GM19452 (cell line): Measurements from ENCODE around the gene AHRR.

Source experiments
- ATAC-seq: cut with Tn5 transposase; IDR thresholded peaks from one replicate; pipeline ENCODE4 v1.9.1; 2021; ENCODE audit not compliant: unreplicated experiment

AHRR gene

DNA sequence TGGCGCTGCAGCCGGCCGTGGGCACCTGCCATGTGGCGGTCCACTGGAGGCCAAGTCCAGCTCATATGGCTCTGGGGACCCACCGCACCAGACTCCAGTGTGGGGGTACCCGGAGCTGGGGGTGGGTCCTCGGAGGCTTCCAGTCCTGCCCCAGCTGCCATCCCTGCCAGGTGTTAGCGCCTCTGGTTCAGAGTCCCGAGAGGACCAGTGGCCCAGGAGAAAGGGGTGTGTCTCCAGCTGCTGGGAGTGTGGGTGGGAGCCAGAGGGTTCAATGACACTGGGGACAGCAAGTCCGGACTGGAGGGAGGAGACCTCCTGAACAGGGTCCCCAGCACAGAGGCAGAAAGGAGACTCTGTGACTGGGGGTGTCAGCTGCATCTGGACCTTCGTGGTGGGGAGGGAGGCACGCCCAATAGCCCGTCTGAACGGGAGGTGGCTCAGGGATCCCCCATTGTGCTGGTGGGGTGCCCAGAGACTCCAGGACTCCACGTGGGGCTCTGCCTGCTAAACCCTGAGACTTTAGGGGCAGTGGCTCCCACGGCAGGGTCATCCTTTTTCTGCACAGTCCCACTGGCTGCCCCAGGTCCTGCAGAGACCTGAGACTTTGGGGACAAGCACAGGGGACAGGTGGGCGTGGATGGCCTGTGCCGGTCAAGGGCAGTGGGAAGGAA lies 2.4 kb upstream of the AHRR start:
- no peak for ATAC-seq

DNA sequence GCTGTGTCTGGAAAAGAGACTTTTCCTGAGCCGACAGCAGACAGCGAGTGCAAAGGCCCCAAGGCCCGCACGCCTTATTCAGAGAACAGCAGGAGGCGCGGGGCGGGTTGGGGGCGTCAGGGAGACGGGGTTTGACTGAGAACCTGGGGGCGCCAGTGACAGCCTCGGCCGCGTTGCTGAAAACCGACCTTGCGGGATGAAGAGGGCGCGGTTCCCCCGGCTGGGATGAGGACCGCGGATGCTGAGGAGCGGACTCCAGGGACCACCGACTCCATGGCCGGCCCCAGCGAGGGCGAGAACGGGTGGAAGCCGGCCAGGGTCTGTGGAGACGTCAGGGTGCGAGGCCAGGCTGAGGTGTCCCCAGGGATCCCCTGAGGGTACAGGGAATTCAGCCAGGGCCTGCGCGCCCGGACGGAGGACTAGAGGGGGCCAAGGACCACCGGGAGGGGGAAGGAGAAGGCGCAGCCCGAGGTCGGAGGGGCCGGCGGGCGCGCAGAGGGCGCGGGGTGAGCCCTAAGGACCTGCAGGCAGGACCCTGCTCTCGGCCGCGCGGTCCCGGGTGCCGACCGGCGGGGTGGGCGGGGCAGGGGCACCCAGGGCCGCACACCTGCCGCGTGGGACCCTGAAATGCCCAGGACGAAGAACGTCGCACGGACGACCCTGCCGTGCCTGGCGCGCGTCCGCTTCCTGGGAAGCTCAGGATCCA lies 837 bp upstream of the AHRR start:
- peak; percentile 2 for ATAC-seq

- ATAC-seq = peak; percentile 16
These were observed 275 bp downstream of the AHRR start for GRCh38 chr5:321726-322251.

DNA sequence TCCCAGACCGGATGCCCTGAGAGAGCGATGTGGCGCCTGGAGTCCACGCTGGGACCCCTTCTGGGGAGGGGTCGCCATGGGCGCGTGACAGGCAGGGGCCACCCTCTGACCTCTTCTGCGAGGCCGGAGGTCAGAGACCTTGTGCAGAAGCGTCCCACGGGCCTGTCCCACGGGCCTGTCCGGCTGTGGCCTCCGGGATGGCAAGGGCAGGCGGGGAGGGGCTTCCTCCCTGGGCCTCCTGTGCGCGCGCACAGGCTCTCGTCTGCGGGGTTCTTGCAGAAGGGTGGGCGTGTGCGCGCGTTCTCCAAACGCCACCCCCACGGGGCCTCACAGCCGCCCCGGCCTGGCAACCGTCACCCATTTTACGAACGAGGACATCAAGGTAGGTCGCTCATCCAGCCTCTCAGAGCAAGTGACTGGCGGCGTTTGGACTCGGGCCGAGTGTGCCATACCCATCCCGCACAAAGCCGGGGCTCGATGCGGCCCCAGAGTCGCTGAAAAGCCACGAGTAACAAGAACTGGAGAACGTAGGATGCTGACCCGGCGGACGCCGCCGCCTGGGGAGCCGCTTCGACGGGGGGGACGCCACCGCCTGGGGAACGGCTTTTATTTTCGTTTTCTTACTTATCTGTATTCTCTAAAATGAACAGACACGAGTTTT lies 897 bp downstream of the AHRR start:
- ATAC-seq = no peak

GRCh38 chr5:322942-323879 lies 1.7 kb downstream of the AHRR start:
- ATAC-seq = no peak

GRCh38 chr5:324736-325612 lies 3.5 kb downstream of the AHRR start:
- ATAC-seq = no peak

DNA sequence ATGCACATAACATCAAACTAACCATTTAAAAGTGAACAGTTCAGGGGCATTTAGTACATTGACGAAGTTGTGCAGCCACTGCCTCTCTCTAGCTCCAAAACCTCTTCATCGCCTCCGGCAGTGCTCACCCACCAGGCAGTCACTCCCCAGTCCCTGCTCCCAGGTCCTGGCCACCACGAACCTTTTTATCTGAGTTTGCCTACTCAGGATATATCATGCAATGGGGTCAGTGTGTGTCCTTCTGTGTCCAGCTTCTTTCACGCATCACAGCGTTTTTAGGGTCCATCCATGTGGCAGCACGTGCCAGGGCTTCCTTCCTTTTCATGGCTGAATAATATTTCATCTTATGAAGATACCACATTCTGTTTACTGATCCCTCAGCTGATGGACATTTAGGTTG lies 4.6 kb downstream of the AHRR start:
- no peak for ATAC-seq

DNA sequence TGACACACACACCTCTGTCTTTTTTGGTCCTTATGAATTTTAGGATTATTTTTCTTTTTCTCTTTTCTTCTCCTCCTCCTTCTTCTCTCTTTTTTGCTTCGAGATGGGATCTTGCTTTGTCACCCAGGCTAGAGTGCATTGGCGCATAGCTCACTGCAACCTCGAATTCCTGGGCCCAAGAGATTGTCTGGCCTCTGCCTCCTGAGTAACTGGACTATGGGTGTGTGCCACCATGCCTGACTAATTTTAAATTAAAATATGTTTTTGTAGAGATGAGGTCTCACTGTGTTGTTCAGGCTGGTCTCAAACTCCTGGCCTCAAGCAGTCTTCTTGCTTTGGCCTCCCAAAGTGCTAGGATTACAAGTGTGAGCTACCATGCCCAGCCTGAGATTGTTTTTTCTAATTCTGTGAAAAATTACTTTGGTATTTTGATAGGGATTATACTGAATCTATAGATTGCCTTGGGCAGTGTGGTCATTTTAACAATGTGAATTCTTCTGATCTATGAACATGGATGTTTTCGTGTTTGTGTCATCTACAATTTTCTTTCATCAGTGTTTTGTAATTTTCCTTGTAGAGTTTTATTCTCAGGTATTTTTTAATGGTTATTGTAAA lies 7.7 kb downstream of the AHRR start:
- no peak for ATAC-seq

DNA sequence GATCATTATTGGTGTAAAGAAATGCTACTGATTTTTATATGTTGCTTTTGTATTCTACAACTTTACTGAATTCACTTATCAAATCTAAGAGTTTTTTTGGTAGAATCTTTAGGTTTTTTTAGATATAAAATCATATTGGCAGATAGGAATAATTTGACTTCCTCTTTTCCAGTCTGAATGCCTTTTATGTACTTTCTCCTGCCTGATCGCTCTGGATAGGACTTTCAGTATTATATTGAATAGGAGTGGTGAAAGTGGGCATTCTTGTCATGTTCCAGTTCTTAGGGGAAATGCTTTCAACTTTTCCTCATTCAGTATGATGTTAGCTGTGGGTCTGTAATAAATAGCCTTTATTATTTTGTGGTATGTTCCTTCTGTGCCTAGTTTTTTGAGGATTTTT lies 8.3 kb downstream of the AHRR start:
- no peak for ATAC-seq

- no peak for ATAC-seq
These were observed 11.3 kb downstream of the AHRR start for GRCh38 chr5:332843-333242.

DNA sequence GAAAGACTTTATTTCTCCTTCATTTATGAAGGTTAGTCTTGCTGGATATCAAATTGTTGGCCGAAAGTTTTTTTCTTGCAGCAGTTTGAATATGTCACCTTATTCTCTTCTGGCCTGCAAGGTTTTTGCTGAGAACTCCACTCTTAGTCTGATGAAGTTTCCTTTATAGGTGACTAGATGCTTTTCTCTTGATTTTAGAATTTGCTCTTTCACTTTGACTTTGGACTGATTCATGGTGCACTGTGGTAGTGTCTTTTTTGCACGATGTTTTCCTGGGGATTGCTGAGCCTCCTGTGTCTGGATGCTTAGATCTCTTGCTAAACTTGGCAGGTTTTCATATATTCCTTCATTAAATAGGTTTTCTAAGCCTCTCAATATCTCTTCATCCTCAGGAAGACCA lies 12.4 kb downstream of the AHRR start:
- ATAC-seq = no peak

DNA sequence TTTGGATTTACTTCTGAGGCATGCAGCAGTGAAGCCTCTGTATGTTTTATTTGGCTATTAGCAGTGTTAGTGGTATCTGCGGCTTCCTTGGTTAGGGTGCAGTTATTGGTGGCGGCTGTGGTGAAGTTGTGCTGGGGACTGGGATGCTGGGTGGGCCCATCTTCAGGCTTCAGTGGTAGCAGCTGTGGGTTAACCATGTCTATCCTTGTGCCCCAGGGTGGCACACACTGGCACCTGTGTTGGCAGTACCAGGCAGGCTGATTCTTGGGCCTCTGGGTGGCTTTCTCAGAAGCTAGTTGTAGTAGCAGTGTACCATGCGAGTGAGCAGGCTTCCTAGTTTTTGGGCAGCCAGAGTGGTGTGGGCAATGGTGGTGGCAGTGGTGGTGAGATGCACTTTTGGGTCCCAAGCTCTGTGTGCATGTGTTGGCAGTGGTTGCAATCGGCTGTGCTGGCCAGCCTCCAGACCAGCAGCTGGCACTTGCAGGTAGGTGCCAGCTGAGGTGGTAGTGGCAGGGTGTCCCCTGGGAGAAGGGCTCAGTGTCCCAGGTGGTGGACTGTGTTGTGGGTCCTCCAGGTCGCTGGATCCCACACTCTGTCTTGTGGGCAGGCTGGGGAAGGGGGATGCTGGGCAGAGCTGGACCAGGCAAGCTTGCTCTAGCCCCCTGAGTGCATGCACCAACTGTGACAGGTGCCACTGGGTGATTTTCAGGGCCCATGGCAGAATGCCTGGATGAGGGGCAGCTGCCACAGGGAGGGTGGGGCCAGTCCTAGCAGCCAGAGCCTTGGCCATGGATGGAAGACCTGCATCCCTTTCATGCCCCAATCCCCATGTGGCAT lies 13.6 kb downstream of the AHRR start:
- ATAC-seq = no peak

DNA sequence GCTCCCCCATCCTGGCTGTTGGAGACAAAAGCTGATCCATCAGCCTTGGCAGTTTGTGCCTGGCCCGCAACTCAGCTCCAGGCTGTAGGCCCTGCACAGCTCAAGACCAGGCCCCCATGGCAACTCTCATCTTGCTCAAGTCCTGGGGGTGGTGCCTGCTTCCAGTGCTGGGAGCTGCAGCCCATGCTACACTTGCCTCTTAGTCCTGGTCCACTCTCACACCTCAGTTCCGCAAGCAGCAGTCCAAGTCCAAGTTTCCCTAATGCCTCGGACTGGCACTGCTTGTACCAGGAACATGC lies 14.2 kb downstream of the AHRR start:
- no peak for ATAC-seq

GRCh38 chr5:337563-338130 lies 16.1 kb downstream of the AHRR start:
- no peak for ATAC-seq

DNA sequence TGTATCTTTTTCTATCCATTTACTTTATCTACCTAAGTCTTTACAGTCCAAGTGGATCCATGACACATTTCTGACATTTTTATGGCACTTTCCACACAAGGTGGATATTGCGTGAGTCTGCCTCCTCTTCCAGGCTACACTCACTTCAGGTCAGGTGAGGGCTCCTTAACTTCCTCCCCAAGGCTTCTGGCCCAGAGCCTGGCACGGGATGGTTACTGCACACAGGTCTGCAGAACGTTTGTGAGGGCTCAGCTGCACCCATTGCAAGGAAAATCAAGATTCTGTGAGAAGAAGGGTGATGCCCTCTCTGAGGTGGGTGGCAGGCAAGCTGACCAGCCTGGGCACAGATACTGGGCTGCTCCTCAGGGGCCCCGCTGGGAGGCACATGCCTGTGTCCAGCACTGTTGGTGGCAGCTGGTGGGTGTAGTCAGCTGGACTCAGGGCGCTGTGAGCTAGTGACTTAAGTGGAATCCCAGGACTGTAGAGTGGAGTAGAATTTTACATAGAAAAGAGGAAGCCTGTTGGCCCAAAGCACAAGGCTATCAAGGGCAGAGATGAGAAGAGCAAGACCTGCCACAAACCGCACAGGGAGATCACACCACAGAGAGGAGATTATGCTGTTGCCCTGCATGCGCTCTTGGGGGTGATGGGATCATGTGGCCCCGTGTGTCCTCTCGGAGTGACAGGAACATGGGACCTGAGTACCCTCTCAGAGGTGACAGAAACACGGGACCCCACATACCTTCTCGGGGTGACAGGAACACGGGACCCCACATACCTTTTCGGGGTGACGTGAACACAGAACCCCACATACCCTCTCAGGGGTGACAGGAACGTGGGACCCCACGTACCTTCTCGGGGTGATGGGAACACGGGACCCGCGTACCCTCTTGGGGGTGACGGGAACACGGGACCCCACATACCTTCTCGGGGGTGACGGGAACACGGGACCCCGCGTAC lies 21.3 kb downstream of the AHRR start:
- ATAC-seq = no peak

- ATAC-seq = peak; percentile 70
These were observed 22.2 kb downstream of the AHRR start for GRCh38 chr5:343461-344401.
